ENCODE data around the gene CHAF1B. TPM values are rescaled to one million over a fixed set of nuclear protein-coding genes. Genes with fewer than 3 reads are reported as not detected.
A peak's percentile ranks its signal among the peaks of the same experiment; 100 is the strongest.

Gene CHAF1B
- total RNA-seq, 2 experiments from 2014 or later, result 20.5 to 23.1 TPM

DNA sequence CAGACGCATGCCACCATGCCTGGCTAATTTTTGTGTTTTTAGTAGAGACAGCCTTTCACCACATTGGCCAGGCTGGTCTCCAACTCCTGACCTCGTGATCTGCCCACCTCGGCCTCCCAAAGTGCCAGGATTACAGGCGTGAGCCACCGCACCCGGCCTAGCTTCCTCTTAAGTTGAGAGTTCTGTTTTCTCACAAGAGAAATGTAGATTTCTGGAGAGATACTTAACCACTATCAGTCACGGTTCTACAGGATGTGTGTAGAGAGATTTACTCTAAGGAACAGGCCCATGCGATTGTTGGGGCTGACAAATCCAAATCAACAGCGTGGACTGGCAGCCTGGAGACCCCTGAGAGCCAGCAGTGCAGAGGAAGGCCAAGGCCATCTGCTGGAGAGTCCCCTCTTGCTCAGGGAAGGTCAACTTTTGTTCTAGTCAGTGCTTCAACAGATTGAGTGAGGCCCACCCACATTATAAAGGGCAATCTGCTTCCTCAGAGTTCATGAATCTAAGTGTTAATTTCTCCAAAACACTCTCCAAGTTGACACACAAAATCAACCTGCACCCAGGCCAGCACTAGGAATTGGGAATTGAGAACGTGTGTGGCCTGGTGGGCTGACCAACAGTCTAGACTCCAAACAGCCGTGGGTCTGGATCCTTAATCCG lies 38.7 kb downstream of the CHAF1B start:
- Mint-ChIP-seq H3K27me3 (no peaks in the 10 kb centered on the region), H3K9me3 (no peaks in the 10 kb centered on the region), H3K36me3 (peaks cover 6% of the 10 kb centered on the region), H3K4me3 (no peak overlapping the region), H3K27ac (no peak overlapping the region), H3K4me1 (peaks cover 5% of the 10 kb centered on the region)
- DNase-seq (no peak), ATAC-seq (ENCODE audit: low read depth) (no peak)
- POLR2A ChIA-PET, result no interaction called here

- POLR2A ChIA-PET, result no interaction called here
These were observed 39.4 kb downstream of the CHAF1B start for GRCh38 chr21:36424592-36424991.

DNA sequence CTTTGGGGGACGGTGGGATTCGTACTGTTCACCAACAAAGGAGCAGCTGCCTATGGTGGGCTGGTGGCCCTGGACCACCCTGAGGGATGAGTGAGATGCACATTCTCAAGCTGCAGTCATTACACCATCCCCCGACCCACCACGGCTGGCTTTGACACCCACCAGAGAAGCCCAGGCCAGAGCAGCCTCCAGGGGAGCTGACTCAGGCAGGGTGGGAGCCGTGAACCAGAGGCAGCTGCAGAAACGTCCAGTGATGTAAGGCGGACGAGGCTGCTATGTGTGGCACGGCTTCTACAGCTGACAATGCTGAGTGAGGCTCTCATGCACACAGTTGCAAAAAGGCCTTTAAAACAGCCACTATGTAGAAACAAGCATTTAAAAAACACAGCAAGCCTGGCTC lies 40.1 kb downstream of the CHAF1B start:
- Mint-ChIP-seq H3K9me3 (no peaks in the 10 kb centered on the region), H3K27ac (no peak overlapping the region), H3K27me3 (peaks cover 3% of the 10 kb centered on the region), H3K36me3 (peaks cover 4% of the 10 kb centered on the region), H3K4me1 (peaks cover 14% of the 10 kb centered on the region), H3K4me3 (no peak overlapping the region)
- DNase-seq (no peak), ATAC-seq (ENCODE audit: low read depth) (no peak)
- POLR2A ChIA-PET, result interaction anchor here (0.7 kb wide), 1 partner anchor 46 kb away, joined by 3 read pairs; no protein-coding TSS in a partner anchor

More at GRCh38 chr21:36424592-36424991, 39.4 kb downstream of the CHAF1B start:
- H3K27ac Mint-ChIP-seq, result no peak overlapping the region
- no peak overlapping the region for H3K4me3 Mint-ChIP-seq
- peaks cover 8% of the 10 kb centered on the region for H3K4me1 Mint-ChIP-seq
- peaks cover 6% of the 10 kb centered on the region for H3K36me3 Mint-ChIP-seq
- no peaks in the 10 kb centered on the region for H3K27me3 Mint-ChIP-seq
- ATAC-seq (ENCODE audit: low read depth) (no peak), DNase-seq (no peak)
- no peaks in the 10 kb centered on the region for H3K9me3 Mint-ChIP-seq

DNA sequence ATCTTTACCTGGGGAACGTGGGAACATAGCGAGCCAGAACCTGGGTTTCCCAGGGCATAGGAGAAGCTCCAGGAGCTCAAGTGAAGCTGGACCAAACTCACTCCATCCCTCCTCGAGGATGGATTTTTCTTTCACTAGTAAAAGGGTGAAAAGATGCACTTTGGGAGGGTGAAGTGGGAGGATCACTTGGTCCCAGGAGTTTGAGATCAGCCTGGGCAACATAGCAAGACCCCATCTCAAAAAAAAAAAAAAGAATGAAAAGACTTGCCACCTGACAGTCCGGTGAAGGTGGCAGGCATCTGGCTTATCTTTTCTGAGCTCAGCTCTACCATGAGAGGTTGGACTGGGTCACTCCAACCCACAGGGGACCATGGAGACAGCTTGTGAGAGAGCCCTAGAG lies 42.3 kb downstream of the CHAF1B start:
- POLR2A ChIA-PET, result interaction anchor here (0.8 kb wide), 1 partner anchor 9 kb away, joined by 5 read pairs; no protein-coding TSS in a partner anchor

GRCh38 chr21:36428761-36429432 lies 43.7 kb downstream of the CHAF1B start:
- Mint-ChIP-seq H3K4me3 (no peak overlapping the region), H3K4me1 (peaks cover 13% of the 10 kb centered on the region), H3K27me3 (peaks cover 7% of the 10 kb centered on the region), H3K27ac (peak overlapping the region; percentile 12), H3K9me3 (no peaks in the 10 kb centered on the region), H3K36me3 (no peaks in the 10 kb centered on the region)
- POLR2A ChIA-PET, result interaction anchor here (2.1 kb wide), 1 partner anchor 293 kb away, joined by 7 read pairs; no protein-coding TSS in a partner anchor
- no peak for DNase-seq
- no peak for ATAC-seq (ENCODE audit: low read depth)

More for the DNA sequence above, 42.3 kb downstream of the CHAF1B start:
- no peak for DNase-seq
- Mint-ChIP-seq H3K27ac (no peak overlapping the region), H3K9me3 (no peaks in the 10 kb centered on the region), H3K4me1 (peaks cover 18% of the 10 kb centered on the region), H3K4me3 (no peak overlapping the region), H3K27me3 (peaks cover 7% of the 10 kb centered on the region), H3K36me3 (peaks cover 3% of the 10 kb centered on the region)
- no peak for ATAC-seq (ENCODE audit: low read depth)

- H3K4me3 Mint-ChIP-seq, result peak overlapping the region; percentile 65
- DNase-seq (peak; percentile 64), ATAC-seq (ENCODE audit: low read depth) (peak; percentile 93)
- peak overlapping the region; percentile 60 for H3K27ac Mint-ChIP-seq
- H3K36me3 Mint-ChIP-seq, result no peaks in the 10 kb centered on the region
- H3K27me3 Mint-ChIP-seq, result peaks cover 7% of the 10 kb centered on the region
- no peaks in the 10 kb centered on the region for H3K9me3 Mint-ChIP-seq
- POLR2A ChIA-PET, result interaction anchor here (2.1 kb wide), 1 partner anchor 294 kb away, joined by 7 read pairs; no protein-coding TSS in a partner anchor
- H3K4me1 Mint-ChIP-seq, result peaks cover 13% of the 10 kb centered on the region
These were observed 44.9 kb downstream of the CHAF1B start for GRCh38 chr21:36429947-36430546.

- no peak overlapping the region for H3K4me3 Mint-ChIP-seq
- peaks cover 13% of the 10 kb centered on the region for H3K4me1 Mint-ChIP-seq
- peaks cover 7% of the 10 kb centered on the region for H3K27me3 Mint-ChIP-seq
- no peak for ATAC-seq (ENCODE audit: low read depth)
- no peaks in the 10 kb centered on the region for H3K36me3 Mint-ChIP-seq
- H3K9me3 Mint-ChIP-seq, result no peaks in the 10 kb centered on the region
- H3K27ac Mint-ChIP-seq, result no peak overlapping the region
- POLR2A ChIA-PET, result no interaction called here
- DNase-seq, result no peak
These were observed 45.6 kb downstream of the CHAF1B start for GRCh38 chr21:36430841-36431240.

GRCh38 chr21:36431252-36431651 lies 46.1 kb downstream of the CHAF1B start:
- ATAC-seq (ENCODE audit: low read depth) (no peak), DNase-seq (no peak)
- Mint-ChIP-seq H3K36me3 (no peaks in the 10 kb centered on the region), H3K4me1 (peaks cover 13% of the 10 kb centered on the region), H3K27me3 (peaks cover 7% of the 10 kb centered on the region), H3K27ac (no peak overlapping the region), H3K4me3 (no peak overlapping the region), H3K9me3 (no peaks in the 10 kb centered on the region)
- POLR2A ChIA-PET, result no interaction called here

DNA sequence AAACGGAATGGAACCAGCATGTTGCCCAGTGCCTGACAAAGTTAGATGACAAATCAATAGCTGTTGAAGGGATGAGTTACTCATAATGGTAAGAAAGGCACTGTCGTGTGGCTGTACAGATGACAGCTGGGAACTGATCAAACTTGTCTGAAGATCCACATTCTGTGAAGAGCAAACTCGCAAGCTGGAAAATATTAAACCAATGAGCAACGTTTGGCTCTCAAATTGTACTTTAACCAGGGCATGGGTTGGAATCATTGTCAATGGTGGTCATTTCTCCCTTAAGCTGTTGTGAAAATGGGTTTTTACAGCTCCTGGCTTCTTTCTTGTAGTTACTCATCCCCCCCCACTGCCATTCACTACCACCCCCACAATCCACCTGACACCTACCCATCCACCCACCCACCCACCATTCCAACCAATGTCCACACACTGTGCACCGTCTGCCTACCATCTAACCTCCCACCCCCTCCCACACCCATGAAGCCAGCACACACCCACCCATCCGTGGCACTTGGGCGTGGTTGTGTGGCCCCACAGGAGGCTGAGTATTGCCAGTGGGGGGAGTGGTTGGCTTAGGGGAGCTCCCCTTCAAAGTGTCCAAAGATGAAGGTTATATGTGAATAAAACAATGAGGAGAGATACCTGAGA lies 48.0 kb downstream of the CHAF1B start:
- Mint-ChIP-seq H3K4me3 (no peak overlapping the region), H3K4me1 (peaks cover 13% of the 10 kb centered on the region), H3K9me3 (no peaks in the 10 kb centered on the region), H3K36me3 (no peaks in the 10 kb centered on the region), H3K27me3 (peaks cover 10% of the 10 kb centered on the region), H3K27ac (no peak overlapping the region)
- ATAC-seq (ENCODE audit: low read depth) (no peak), DNase-seq (no peak)
- POLR2A ChIA-PET, result no interaction called here

DNA sequence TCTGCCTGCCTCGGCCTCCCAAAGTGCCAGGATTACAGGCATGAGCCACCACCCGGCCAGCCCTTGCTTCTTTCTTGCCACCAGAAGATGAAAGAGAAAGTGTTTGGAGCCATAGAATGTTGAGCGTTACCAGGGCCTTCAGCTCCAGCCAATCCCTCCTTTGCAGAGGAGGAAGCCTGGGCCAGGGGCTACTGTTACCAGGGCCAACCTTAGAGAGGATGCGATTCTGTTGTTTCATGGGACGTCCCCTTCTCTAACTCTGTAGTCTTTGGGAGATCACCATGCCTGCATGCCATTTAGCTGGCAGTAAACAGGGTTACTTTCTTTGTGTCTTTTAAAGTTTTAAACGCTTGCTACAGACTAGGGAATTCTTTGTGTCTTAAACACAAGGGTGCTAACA lies 49.0 kb downstream of the CHAF1B start:
- Mint-ChIP-seq H3K9me3 (no peaks in the 10 kb centered on the region), H3K36me3 (no peaks in the 10 kb centered on the region), H3K4me1 (peaks cover 13% of the 10 kb centered on the region), H3K27me3 (peaks cover 13% of the 10 kb centered on the region), H3K27ac (no peak overlapping the region), H3K4me3 (no peak overlapping the region)
- POLR2A ChIA-PET, result no interaction called here
- DNase-seq, result no peak
- ATAC-seq (ENCODE audit: low read depth), result no peak

DNA sequence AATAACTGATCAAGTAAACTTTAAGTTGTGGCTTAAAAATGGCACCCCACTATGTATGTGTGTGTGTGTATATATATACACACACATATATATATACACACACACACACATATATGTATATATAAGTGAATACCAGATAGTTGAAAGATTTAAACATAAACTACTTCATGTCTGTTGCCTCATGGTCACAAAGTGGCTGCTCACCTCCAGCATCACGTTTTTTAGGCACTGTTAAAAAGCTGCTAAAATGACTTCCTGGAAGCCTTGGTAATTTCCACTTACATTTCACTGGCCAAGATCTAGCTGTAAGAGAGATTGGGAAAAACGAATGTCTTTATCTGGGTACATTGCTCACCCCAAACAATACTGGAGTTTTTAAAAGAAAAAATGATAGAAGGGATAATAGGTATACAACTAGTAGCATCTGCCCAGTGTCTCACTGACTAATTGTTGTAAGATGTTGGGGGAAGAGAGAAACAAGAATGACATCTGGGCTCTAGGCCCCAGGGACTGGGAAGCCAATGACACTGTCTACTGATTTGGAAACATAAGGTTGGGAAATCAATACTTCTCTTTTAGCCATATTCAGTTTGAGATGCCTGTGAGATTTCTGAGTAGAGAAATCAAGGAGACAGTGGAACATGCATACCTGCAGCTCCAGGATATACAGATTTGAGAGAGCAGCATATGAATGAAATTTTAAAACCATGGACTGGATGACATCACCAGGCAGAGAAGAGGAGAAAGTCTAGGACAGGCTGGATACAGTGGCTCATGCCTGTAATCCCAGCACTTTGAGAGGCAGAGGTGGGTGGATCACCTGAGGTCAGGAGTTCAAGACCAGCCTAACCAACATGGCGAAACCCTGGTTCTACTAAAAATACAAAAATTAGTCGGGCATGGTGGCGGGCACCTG lies 51.9 kb downstream of the CHAF1B start:
- no peak for DNase-seq
- ATAC-seq (ENCODE audit: low read depth), result no peak
- POLR2A ChIA-PET, result interaction anchor here (0.8 kb wide), 1 partner anchor 10 kb away, joined by 5 read pairs; no protein-coding TSS in a partner anchor
- Mint-ChIP-seq H3K9me3 (no peaks in the 10 kb centered on the region), H3K27me3 (peaks cover 8% of the 10 kb centered on the region), H3K4me3 (no peak overlapping the region), H3K4me1 (no peaks in the 10 kb centered on the region), H3K36me3 (no peaks in the 10 kb centered on the region), H3K27ac (no peak overlapping the region)

- Mint-ChIP-seq H3K4me3 (no peak overlapping the region), H3K27me3 (peaks cover 11% of the 10 kb centered on the region), H3K4me1 (no peaks in the 10 kb centered on the region), H3K36me3 (no peaks in the 10 kb centered on the region), H3K27ac (no peak overlapping the region), H3K9me3 (no peaks in the 10 kb centered on the region)
- POLR2A ChIA-PET, result no interaction called here
- ATAC-seq (ENCODE audit: low read depth) (no peak), DNase-seq (no peak)
These were observed 52.5 kb downstream of the CHAF1B start for GRCh38 chr21:36437745-36438128.
